Measurements from ENCODE around the gene SAMD13.

Gene SAMD13

GRCh38 chr1:84386716-84387479, 85.4 kb downstream of the SAMD13 start:
- in situ Hi-C loops (cut with MboI; ENCODE audit: low pct_unique_long_range_greater_than_20kb, low sequenced_read_pairs): no loop called here
- DNase-seq: no peak

GRCh38 chr1:84387480-84388163, 86.1 kb downstream of the SAMD13 start:
- in situ Hi-C loops (cut with MboI; ENCODE audit: low pct_unique_long_range_greater_than_20kb, low sequenced_read_pairs): no loop called here
- DNase-seq: peak; percentile 46

GRCh38 chr1:84390226-84390625, 88.7 kb downstream of the SAMD13 start:
- in situ Hi-C loops (cut with MboI; ENCODE audit: low pct_unique_long_range_greater_than_20kb, low sequenced_read_pairs): no loop called here
- no peak for DNase-seq

GRCh38 chr1:84398175-84399155, 97.0 kb downstream of the SAMD13 start, which contains the start of gene DNASE2B:
Gene DNASE2B, plus strand, starts transcription at chr1:84398484. Its CDS starts 81 bp downstream, at chr1:84398565.
- no peak for DNase-seq
- in situ Hi-C loops (cut with MboI; ENCODE audit: low pct_unique_long_range_greater_than_20kb, low sequenced_read_pairs): no loop called here
